ENCODE results near the gene CAMK1D. TPM values are rescaled to one million over a fixed set of nuclear protein-coding genes. Genes with fewer than 3 reads are reported as not detected.

Gene CAMK1D
- total and polyA plus RNA-seq, 9 donors = 1.9 to 7.4 (median 3.9) TPM

DNA sequence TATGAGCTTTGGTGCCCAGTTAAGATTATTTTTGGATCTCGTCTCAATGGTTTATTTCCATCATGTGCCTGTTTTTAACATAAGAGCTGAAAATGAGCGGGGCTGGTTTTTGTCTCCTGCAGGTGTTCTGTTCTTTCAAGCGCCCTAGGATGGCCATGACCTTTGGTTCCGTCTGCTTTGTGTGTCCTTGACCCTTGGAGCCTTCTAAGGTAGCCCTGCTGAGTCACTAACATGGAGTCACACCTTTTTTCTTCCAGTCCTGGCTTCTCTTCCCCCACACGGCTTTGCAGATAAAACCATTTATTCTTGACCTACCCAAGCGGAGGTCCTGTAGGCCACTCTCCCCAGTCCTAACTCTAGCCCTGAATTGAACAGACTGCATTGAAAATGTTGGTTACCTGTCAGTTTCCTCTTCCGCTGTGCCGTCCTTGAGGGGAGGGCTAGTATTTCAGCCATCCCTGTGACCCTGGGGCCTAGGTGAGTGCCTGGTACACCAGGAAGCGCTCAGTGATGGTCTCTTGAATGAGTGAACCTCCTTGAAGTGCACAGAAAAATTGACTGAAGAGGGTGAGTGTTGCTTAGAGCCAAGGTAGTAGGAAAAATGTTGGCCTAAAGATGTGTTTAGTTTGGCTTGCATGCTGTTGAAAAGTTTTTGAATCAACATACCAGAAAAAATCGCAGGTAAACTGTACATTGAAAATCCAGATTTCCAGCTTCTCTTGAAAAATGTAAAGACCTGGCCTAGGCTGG is 48.0 kb downstream of the CAMK1D start:
- WGBS (ENCODE audit: insufficient coverage) = 87% methylated on average over 9 of the region's 10 CpGs
- no peaks in the 10 kb centered on the region for H3K27me3 ChIP-seq (ENCODE audit: control insufficient read depth, insufficient read depth, low read length)

GRCh38 chr10:12397941-12398340 is 48.6 kb downstream of the CAMK1D start:
- no peaks in the 10 kb centered on the region for H3K27me3 ChIP-seq (ENCODE audit: control insufficient read depth, insufficient read depth, low read length)
- H3K4me1 ChIP-seq (ENCODE audit: control insufficient read depth, insufficient read depth, low read length) = peaks cover 5% of the 10 kb centered on the region
- no peak overlapping the region for H3K4me3 ChIP-seq (ENCODE audit: low read length)
- H3K27ac ChIP-seq (ENCODE audit: low read length) = peak overlapping the region; percentile 37
- no peaks in the 10 kb centered on the region for H3K36me3 ChIP-seq (ENCODE audit: control insufficient read depth, insufficient read depth, low read length)
- DNase-seq = no peak
- WGBS (ENCODE audit: insufficient coverage) = no CpG with 5 or more reads among the region's 2 CpGs
- no peaks in the 10 kb centered on the region for H3K9me3 ChIP-seq (replicated peaks; ENCODE audit: control insufficient read depth, low read depth, low read length)

More for the DNA sequence above, 48.0 kb downstream of the CAMK1D start:
- peak overlapping the region; percentile 37 for H3K27ac ChIP-seq (ENCODE audit: low read length)
- no peaks in the 10 kb centered on the region for H3K36me3 ChIP-seq (ENCODE audit: control insufficient read depth, insufficient read depth, low read length)
- peaks cover 5% of the 10 kb centered on the region for H3K4me1 ChIP-seq (ENCODE audit: control insufficient read depth, insufficient read depth, low read length)
- no peak overlapping the region for H3K4me3 ChIP-seq (ENCODE audit: low read length)
- peak; percentile 36 for DNase-seq
- no peaks in the 10 kb centered on the region for H3K9me3 ChIP-seq (replicated peaks; ENCODE audit: control insufficient read depth, low read depth, low read length)

DNA sequence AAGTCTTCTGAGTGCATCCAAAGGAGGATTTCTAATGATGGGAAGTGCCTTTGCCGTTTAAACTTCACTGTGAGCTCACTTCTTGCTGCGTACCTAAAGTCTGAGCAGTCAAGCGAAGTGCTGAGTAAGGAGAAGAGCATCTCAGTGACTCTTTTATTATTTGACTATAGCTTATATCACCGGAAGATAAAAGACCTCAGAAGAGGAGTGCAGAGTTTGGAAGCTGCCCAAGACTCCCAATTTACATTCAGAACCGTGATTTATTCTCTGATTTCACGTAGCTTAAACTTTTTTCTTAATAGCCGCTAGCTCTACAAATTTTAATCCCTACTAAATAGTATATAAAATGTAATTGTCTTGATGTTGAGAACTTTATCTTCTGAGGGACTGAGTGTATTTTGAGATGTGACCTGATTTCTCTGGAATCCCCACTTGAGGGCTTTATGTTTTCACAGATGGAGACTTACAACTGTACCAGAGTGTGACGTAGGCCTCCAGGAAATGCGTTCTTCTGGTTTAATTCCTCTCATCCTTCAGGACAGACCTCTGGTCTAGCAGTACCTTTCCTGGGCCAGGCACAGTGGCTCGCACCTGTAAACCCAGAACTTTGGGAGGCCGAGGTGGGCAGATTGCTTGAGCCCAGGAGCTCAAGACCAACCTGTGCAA is 51.1 kb downstream of the CAMK1D start:
- Histone ChIP-seq H3K27ac (ENCODE audit: low read length) (no peak overlapping the region), H3K4me3 (ENCODE audit: low read length) (no peak overlapping the region)
- WGBS (ENCODE audit: insufficient coverage) = 59% methylated on average over 4 of the region's 11 CpGs

GRCh38 chr10:12401466-12401865 is 52.1 kb downstream of the CAMK1D start:
- Histone ChIP-seq H3K4me1 (ENCODE audit: control insufficient read depth, insufficient read depth, low read length) (peaks cover 1% of the 10 kb centered on the region), H3K27ac (ENCODE audit: low read length) (no peak overlapping the region), H3K9me3 (replicated peaks; ENCODE audit: control insufficient read depth, low read depth, low read length) (no peaks in the 10 kb centered on the region), H3K4me3 (ENCODE audit: low read length) (no peak overlapping the region), H3K27me3 (ENCODE audit: control insufficient read depth, insufficient read depth, low read length) (no peaks in the 10 kb centered on the region), H3K36me3 (ENCODE audit: control insufficient read depth, insufficient read depth, low read length) (no peaks in the 10 kb centered on the region)
- WGBS (ENCODE audit: insufficient coverage) = 92% methylated on average over 1 of the region's 2 CpGs
- no peak for DNase-seq

More for the DNA sequence above, 51.1 kb downstream of the CAMK1D start:
- peaks cover 5% of the 10 kb centered on the region for H3K4me1 ChIP-seq (ENCODE audit: control insufficient read depth, insufficient read depth, low read length)
- no peaks in the 10 kb centered on the region for H3K27me3 ChIP-seq (ENCODE audit: control insufficient read depth, insufficient read depth, low read length)
- DNase-seq = peak; percentile 32
- no peaks in the 10 kb centered on the region for H3K36me3 ChIP-seq (ENCODE audit: control insufficient read depth, insufficient read depth, low read length)
- H3K9me3 ChIP-seq (replicated peaks; ENCODE audit: control insufficient read depth, low read depth, low read length) = no peaks in the 10 kb centered on the region

- WGBS (ENCODE audit: insufficient coverage) = 59% methylated on average over 8 of the region's 9 CpGs
- no peaks in the 10 kb centered on the region for H3K9me3 ChIP-seq (replicated peaks; ENCODE audit: control insufficient read depth, low read depth, low read length)
- no peaks in the 10 kb centered on the region for H3K36me3 ChIP-seq (ENCODE audit: control insufficient read depth, insufficient read depth, low read length)
- H3K4me1 ChIP-seq (ENCODE audit: control insufficient read depth, insufficient read depth, low read length) = no peaks in the 10 kb centered on the region
- H3K4me3 ChIP-seq (ENCODE audit: low read length) = no peak overlapping the region
- no peak for DNase-seq
- H3K27me3 ChIP-seq (ENCODE audit: control insufficient read depth, insufficient read depth, low read length) = no peaks in the 10 kb centered on the region
- no peak overlapping the region for H3K27ac ChIP-seq (ENCODE audit: low read length)
Observed at GRCh38 chr10:12403119-12403518, 53.8 kb downstream of the CAMK1D start.

- no peaks in the 10 kb centered on the region for H3K36me3 ChIP-seq (ENCODE audit: control insufficient read depth, insufficient read depth, low read length)
- no peak for DNase-seq
- 78% methylated on average over 11 of the region's 24 CpGs for WGBS (ENCODE audit: insufficient coverage)
- H3K27me3 ChIP-seq (ENCODE audit: control insufficient read depth, insufficient read depth, low read length) = no peaks in the 10 kb centered on the region
- H3K27ac ChIP-seq (ENCODE audit: low read length) = no peak overlapping the region
- H3K4me3 ChIP-seq (ENCODE audit: low read length) = no peak overlapping the region
- H3K9me3 ChIP-seq (replicated peaks; ENCODE audit: control insufficient read depth, low read depth, low read length) = no peaks in the 10 kb centered on the region
- no peaks in the 10 kb centered on the region for H3K4me1 ChIP-seq (ENCODE audit: control insufficient read depth, insufficient read depth, low read length)
Observed at GRCh38 chr10:12405342-12406320, 56.3 kb downstream of the CAMK1D start.

DNA sequence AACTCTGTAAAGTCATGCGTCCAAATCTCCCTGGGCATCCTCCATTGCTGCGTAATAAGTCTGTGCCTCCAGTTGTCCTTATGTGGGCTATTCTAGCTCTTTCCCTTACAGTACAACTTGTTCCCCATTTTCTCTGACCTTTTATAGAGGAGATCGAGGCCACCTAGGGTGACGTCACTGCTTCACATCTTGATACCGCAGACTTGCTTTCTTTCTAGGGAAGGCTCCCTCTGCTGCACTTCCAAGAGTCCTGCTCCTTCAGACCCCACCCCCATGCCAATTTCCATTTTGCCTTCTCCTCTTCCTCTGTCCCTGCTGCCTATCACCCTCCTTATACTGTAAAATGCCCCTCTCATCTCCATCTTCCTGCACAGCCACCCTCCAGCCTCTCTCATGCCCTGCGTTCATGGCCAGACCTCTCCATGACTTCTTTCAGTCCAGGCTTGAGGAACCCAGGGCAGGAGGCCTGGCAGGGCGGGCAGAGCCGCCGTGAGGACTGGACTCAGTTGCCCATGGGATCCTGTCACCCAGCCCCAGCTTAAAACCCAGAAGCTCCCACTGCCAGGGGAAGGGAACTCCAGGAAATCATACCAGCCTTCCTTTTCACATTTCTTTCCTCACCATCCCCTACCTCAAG is 57.5 kb downstream of the CAMK1D start:
- DNase-seq = no peak
- H3K4me3 ChIP-seq (ENCODE audit: low read length) = no peak overlapping the region
- 94% methylated on average over 7 of the region's 9 CpGs for WGBS (ENCODE audit: insufficient coverage)
- no peaks in the 10 kb centered on the region for H3K9me3 ChIP-seq (replicated peaks; ENCODE audit: control insufficient read depth, low read depth, low read length)
- no peaks in the 10 kb centered on the region for H3K36me3 ChIP-seq (ENCODE audit: control insufficient read depth, insufficient read depth, low read length)
- no peaks in the 10 kb centered on the region for H3K27me3 ChIP-seq (ENCODE audit: control insufficient read depth, insufficient read depth, low read length)
- H3K27ac ChIP-seq (ENCODE audit: low read length) = no peak overlapping the region
- H3K4me1 ChIP-seq (ENCODE audit: control insufficient read depth, insufficient read depth, low read length) = no peaks in the 10 kb centered on the region

- Histone ChIP-seq H3K9me3 (replicated peaks; ENCODE audit: control insufficient read depth, low read depth, low read length) (no peaks in the 10 kb centered on the region), H3K4me3 (ENCODE audit: low read length) (no peak overlapping the region), H3K27ac (ENCODE audit: low read length) (no peak overlapping the region), H3K36me3 (ENCODE audit: control insufficient read depth, insufficient read depth, low read length) (no peaks in the 10 kb centered on the region), H3K4me1 (ENCODE audit: control insufficient read depth, insufficient read depth, low read length) (no peaks in the 10 kb centered on the region), H3K27me3 (ENCODE audit: control insufficient read depth, insufficient read depth, low read length) (no peaks in the 10 kb centered on the region)
- 79% methylated on average over 7 of the region's 8 CpGs for WGBS (ENCODE audit: insufficient coverage)
- DNase-seq = no peak
Observed at GRCh38 chr10:12408472-12408871, 59.1 kb downstream of the CAMK1D start.

DNA sequence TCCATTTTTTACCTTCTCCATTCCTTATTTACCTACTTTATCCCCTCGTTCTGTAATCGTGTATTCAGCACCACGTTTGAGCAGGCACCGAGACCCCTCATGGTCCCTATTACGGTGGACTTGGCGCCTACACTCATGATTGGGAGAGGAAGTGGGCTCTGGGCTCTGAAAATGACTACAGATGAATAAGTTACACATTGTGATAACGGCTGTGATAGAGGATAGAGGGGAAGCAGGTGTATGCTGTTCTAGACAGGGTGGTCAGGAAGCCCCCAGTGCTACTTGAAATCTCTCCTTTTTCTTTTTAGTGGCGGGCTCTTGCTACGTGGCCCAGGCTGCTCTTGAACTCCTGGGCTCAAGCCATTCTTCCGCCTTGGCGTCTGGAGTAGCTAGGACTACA is 59.8 kb downstream of the CAMK1D start:
- H3K4me3 ChIP-seq (ENCODE audit: low read length) = no peak overlapping the region
- H3K4me1 ChIP-seq (ENCODE audit: control insufficient read depth, insufficient read depth, low read length) = no peaks in the 10 kb centered on the region
- H3K36me3 ChIP-seq (ENCODE audit: control insufficient read depth, insufficient read depth, low read length) = no peaks in the 10 kb centered on the region
- no peak for DNase-seq
- H3K27me3 ChIP-seq (ENCODE audit: control insufficient read depth, insufficient read depth, low read length) = no peaks in the 10 kb centered on the region
- no peak overlapping the region for H3K27ac ChIP-seq (ENCODE audit: low read length)
- H3K9me3 ChIP-seq (replicated peaks; ENCODE audit: control insufficient read depth, low read depth, low read length) = no peaks in the 10 kb centered on the region
- WGBS (ENCODE audit: insufficient coverage) = 88% methylated on average over 6 of the region's 11 CpGs
